Left cardiac atrium (tissue), 4 donors: ENCODE data around the gene VGF. TPM values are rescaled to one million over a fixed set of nuclear protein-coding genes. Genes with fewer than 3 reads are reported as not detected.

Experiments
- ATAC-seq, 2 donors: fragments of 200-7000 bp; cut with Tn5 transposase; one replicate each; pipeline ENCODE4 v1.9.1; 2020; ENCODE audit warnings: mild to moderate bottlenecking in 2 of 2, moderate library complexity in 2 of 2
- DNase-seq: peaks from one replicate; pipeline ENCODE4 v3.0.0-alpha.2; 2020
- intact Hi-C, 2 donors: fragments of 100-400 bp; cut with DNase I; formaldehyde crosslinking; loops; one replicate each; pipeline versions ENCODE4 v1.14.1 to v1.15.1; 2022 to 2023
- total RNA-seq, 2 donors: library from RNA; stranded (reverse); fragmentation: NEBNext Ultra II Directional; extraction: Animal tissue kit (Norgen Biotek cat#: 25700); gene quantifications; one replicate each; pipeline ENCODE4 v1.2.1, GENCODE V29; 2021
- donor health status: DM: no; HTN: yes; CAD: no.
- donor health status: DM: no; HTN: yes; CAD: no; lungs with severe emphysema.
- donor health status: DM: yes; HTN: yes; CAD: no.
- donor health status: Dilated cardiomyopathy.

VGF gene
- total RNA-seq, 2 donors from 2014 or later = not detected

DNA sequence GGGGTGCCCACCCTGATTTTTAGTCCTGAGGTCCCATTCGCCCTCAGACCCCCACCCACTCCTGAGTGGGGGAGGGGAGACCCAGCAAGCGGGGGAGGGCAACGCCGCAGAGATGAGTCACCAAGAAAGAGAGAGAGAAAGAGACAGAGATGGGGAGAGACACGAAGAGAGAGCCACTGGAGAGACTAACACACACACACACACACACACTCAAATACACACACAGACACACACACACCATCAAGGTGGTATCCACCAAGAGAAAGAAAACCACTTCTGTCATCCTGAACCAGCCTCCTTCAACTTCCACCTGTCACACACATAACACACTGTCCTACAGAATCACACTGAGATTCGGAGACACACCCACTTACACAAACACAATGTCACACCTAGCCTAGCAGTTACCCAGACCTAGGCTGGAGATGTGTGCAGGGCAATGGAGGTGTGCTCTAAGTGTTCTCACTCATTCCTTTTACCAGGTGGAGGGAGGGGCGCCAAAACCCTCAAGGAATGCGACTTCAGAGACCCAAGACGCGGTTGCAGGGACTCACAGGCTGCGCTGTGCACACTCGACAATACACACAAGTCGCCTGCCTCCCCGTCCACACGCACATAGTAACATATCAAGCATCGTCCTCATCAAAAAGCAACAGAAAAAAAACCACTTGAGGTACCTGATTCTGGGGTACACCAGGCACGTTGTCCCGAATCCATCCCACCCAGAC is 3.9 kb upstream of the VGF start:
- intact Hi-C loops = no loop called here
- no peak for DNase-seq
- ATAC-seq = no peak

- ATAC-seq (no peak), DNase-seq (no peak)
- intact Hi-C loops = no loop called here
These were observed 3.2 kb upstream of the VGF start for GRCh38 chr7:101168412-101169049.

GRCh38 chr7:101167645-101168411 is 2.5 kb upstream of the VGF start:
- intact Hi-C loops = no loop called here
- DNase-seq = no peak
- ATAC-seq = no peak

DNA sequence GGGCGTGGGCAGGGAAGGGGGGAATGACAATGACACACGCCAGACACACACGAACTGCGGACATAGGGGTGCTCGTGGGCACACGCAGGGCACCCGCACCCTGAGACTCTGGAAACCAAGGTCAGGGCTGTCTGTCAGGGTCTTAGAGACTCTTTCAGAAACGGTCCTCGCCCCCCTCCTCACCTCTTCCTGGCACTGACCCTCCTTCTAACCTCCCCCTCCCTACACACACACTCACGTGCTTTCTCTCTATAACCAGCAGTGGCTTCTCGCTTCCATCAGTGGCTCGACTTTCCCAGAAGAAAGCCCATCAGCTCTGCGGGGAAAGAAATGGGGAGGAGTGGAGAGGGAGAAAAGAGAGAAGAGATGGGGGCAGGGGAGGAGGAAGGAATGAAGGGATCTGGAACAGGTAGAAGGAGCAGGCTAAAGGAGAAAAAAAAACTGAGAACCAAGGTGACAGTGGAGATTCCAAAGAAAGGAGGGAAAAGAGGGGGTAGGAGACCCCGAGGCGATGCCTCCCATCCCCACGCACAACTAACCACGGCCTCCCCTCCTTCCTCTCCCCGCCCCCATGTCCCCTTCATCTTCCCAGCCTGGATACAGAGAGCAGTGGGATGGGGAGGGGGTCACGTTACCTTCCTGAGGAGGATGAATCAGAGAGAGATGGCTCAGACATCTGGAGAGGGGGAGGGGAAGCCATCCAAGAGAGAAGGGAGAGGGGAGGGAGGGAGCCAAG is 1.7 kb upstream of the VGF start:
- intact Hi-C loops = no loop called here
- DNase-seq = no peak
- ATAC-seq = no peak

- no peak for ATAC-seq
- intact Hi-C loops = no loop called here
These were observed 1.2 kb upstream of the VGF start for GRCh38 chr7:101166648-101166908.

GRCh38 chr7:101165958-101166647 is 734 bp upstream of the VGF start:
- DNase-seq = no peak
- ATAC-seq = no peak
- intact Hi-C loops = no loop called here

More at GRCh38 chr7:101166648-101166908, 1.2 kb upstream of the VGF start:
- no peak for DNase-seq

DNA sequence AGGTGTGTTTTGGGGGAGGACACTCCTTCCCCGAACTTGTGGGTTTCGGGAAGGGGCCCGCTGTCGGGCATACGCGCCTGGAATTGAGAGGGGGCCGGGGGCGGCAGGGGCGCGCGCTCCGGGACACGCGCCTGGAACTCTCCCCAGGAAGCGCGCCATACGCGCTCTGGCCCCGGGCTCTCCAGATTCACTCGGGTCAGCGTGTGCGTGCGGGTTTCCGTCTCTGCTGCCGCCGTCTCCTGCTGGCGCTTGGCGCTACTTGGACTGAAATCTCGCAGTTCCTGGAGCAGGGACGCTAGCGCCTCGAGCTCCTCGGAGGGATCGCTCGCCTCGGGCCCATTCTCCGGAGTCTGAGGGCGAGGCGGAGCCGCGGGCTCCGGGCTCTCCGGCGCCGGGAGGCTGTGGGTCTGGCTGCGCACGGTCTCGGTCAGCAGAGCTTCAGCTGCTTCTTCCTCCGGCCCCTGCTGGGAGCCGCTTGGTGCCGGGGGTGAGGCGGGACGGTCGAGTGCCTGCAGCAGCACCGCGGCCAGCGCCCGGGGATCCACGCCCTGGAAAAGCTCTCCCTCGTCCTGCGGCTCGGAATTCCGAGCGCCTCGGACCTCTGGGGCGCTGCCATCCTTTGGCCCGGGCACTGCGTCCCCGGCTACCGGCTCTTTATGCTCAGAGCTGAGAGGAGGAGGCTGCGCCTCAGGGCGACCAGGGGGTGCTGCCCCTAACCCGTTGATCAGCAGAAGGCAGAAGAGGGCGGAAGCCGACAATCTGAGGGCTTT is 1.1 kb downstream of the VGF start:
- DNase-seq (peak; percentile 50), ATAC-seq (peak in 1 of 2 donors; percentile 51)
- intact Hi-C loops = no loop called here

GRCh38 chr7:101163279-101164070 is 1.9 kb downstream of the VGF start:
- intact Hi-C loops = no loop called here
- ATAC-seq (peak in 1 of 2 donors; percentile 47), DNase-seq (no peak)

DNA sequence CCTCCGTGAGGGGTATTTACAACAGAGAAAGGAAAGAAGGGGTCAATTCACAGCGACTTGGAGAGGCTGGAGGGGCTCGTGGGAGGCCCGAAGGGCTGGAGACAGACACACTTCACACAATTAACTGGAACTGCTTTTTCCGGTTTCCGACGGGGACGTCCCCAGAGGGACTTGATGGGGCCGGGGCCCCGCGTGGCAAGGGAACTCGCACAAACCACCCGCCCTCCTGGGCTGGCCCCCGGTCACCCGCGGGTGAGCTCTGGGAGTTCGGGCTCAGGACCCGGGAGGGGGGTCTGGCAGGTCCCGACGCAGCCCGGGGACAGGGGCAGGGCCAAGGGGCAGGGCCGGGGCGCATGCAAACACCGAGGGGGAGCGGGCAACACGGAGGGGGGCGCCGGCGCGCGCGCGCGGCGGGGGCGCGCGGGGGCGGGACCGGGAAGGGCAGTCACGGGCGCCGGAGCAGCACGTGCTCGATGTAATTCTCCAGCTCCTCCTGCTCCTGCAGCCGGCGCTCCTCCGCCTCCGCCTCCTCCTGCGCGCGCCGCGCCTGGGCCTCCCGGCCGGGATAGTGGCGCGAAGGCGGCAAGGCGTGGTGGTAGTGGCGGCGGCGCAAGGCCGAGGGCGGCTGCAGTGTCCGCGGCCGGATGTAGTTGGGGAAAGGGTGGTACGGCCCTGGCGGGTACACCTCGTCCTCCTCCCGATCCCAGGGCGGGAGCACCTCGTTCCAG is 2.7 kb downstream of the VGF start:
- DNase-seq (no peak), ATAC-seq (peak in 1 of 2 donors; percentile 40)
- intact Hi-C loops = no loop called here

GRCh38 chr7:101161692-101162471 is 3.5 kb downstream of the VGF start:
- DNase-seq (no peak), ATAC-seq (no peak)
- intact Hi-C loops = no loop called here

- DNase-seq = no peak
These were observed 4.5 kb downstream of the VGF start for GRCh38 chr7:101160910-101161309.

DNA sequence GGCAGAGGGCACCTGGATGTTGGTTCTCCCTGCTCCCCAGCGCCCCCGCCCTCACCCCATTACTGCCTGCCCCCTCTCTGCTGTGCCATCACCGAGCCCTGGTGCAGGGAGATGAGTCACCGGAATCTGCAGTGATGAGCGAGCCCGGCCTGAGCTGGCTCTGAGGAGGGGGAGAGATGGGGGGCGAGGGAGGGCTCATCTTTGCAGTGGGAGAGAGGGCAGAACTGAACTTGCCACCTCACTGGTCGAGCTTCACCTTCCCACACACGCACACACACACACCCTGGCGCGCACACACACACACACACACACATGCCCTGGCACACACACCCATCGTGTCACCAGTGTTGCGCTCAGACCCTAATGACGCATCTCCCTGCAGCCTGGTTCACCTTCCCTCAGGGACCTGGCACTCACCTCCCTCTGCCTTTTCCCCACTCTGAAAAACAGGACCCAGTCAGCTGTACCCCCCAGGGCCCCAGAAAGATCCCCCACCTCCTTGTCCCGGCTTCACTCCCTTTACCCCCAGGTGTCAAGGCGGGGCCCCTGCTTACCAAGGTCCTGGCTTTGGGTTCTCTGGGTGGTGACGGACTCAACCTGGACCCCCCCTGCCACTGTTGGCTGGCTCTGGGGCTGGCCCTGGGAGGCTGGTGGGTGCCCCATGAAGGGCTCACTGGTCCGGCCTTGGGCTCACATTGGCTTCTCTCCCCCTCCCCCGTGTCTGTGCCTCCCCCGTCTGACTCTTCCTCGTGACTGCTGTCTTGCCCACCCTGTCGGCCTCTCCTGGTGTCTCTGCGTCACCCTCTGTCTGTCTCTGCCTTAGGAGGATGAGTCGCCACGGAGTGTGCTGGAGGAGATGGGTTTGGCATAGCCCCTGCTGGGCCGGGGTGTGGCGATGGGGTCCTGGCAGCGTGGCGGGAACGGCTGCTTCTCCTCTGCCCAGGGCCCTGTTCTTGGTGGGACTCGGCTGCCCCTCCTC is 5.4 kb downstream of the VGF start:
- no peak for DNase-seq
- intact Hi-C loops = no loop called here

More at GRCh38 chr7:101160910-101161309, 4.5 kb downstream of the VGF start:
- intact Hi-C loops = no loop called here
- no peak for ATAC-seq

GRCh38 chr7:101156866-101157589 is 8.3 kb downstream of the VGF start:
- DNase-seq (no peak), ATAC-seq (no peak)
- intact Hi-C loops = no loop called here

More for the DNA sequence above, 5.4 kb downstream of the VGF start:
- no peak for ATAC-seq

DNA sequence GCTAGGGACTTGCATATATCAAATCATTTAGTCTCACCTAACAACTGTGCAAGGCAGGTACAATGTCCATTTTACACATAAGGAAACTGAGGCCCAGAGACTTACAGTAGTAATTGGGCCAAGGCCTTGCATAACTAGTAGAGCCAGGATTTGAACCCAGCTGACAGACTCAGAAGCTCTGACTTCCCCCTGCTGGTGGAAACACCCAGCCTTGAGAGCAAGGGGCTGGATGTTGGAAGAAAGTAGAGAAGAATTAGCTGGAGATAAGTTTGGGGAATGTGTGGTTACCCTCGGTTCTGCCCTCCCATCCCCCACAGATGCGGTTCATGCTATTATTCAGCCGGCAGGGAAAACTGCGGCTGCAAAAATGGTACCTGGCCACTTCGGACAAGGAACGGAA is 9.1 kb downstream of the VGF start:
- intact Hi-C loops = no loop called here
- DNase-seq (no peak), ATAC-seq (no peak)
